ENCODE measurements around the gene ERBB4.
"Not testable (repeated sequence)": the region's sequence is repeated elsewhere in the genome, so short reads cannot be mapped to it uniquely, and the experiment has no call there.

ERBB4 gene

DNA sequence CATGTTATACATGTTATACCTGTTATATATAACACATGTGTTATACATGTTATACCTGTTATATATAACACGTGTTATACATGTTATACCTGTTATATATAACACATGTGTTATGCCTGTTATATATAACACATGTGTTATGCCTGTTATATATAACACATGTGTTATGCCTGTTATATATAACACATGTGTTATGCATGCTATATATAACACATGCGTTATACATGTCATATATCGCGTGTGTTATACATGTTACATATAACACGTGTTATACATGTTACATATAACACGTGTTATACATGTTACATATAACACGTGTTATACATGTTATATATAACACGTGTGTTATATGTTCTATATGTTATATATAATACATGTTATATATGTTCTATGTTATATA is 347.2 kb downstream of the ERBB4 start:
- not testable (repeated sequence) for H3K9ac ChIP-seq (ENCODE audit: low read depth, low read length); H3K27ac ChIP-seq (ENCODE audit: low read length); H3K4me1 ChIP-seq (ENCODE audit: insufficient read depth, low read length); H3K36me3 ChIP-seq (ENCODE audit: insufficient read depth, low read depth, low read length); H3K27me3 ChIP-seq (ENCODE audit: insufficient read depth, low read length); H3K4me3 ChIP-seq (ENCODE audit: low read length); H3K9me3 ChIP-seq (ENCODE audit: insufficient read depth, low read depth, low read length)

DNA sequence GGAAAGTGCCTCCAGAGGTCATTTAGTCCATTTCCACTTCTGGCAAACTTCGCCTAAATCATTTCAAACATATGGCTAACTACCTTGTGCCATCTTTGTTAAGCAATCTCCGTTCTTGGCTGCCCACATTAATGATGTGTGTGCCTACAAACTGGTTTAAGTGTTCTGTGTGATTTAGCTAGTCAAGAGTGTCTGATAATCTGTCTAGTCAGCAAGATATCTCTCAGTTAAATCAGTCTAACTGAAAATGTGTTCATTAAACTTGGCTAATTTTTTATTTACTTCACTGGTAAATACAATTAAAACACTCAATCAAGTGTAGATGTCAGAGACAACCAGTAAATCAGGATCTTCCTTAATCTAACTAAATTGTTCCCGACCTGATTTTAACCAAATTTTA is 352.4 kb downstream of the ERBB4 start:
- Histone ChIP-seq H3K4me3 (ENCODE audit: low read length) (no peak overlapping the region), H3K9me3 (ENCODE audit: insufficient read depth, low read depth, low read length) (no peaks in the 10 kb centered on the region; the same call in 1 of the 2 replicates), H3K36me3 (ENCODE audit: insufficient read depth, low read depth, low read length) (no peaks in the 10 kb centered on the region), H3K9ac (ENCODE audit: low read depth, low read length) (no peak overlapping the region), H3K4me1 (ENCODE audit: insufficient read depth, low read length) (no peaks in the 10 kb centered on the region), H3K27ac (ENCODE audit: low read length) (no peak overlapping the region), H3K27me3 (ENCODE audit: insufficient read depth, low read length) (no peaks in the 10 kb centered on the region)

DNA sequence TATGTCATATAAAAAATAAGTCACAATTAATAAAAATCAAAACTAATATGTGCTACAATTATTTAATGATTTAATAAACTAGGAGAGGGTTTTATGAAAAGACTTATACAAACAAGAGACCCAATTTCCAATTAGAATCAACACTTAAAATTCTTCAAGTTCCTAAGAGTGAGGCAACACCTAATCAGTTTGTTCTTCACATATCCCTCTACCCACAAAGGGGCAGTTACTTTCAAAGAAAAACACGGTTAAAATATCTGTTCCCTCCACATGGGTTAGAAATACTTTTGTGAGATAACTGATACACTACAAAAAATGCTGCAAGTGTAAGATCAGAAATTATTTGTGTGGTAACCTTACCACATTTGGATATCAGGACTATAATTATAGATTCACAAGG is 357.0 kb downstream of the ERBB4 start:
- Histone ChIP-seq H3K36me3 (ENCODE audit: insufficient read depth, low read depth, low read length) (no peaks in the 10 kb centered on the region), H3K4me1 (ENCODE audit: insufficient read depth, low read length) (no peaks in the 10 kb centered on the region)

DNA sequence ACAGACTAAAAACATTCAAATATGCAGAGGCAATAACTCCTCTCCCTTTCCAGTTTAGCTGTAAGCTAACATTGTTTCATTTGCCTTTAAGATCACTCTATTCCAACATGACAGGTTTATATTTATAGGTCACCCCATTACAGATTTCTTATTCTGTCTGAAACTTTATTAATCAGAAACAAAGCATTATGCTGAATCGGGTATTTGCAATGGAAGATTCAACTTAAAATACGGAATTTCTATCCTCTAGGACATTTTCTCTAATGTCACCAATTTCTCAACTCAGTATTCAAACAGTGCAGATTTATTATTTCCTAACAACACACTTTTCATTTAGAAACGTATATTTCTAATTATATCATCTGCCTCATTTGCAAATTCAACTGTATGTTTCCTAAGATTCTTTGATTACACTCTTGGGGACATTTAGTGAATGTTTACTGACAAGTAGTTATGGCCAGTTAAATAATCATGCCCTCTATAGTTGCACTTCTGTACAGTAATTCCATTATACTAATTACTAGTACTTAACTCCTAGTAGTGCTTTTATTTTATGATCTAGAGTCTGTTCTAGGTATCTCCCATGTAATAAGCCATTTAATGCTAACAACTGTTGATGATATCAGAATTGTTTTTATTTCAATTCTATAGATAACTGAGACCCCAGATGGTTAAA is 358.1 kb downstream of the ERBB4 start:
- no peaks in the 10 kb centered on the region for H3K27me3 ChIP-seq (ENCODE audit: insufficient read depth, low read length)
- no peaks in the 10 kb centered on the region for H3K4me1 ChIP-seq (ENCODE audit: insufficient read depth, low read length)
- no peak overlapping the region for H3K27ac ChIP-seq (ENCODE audit: low read length)
- no peak overlapping the region for H3K9ac ChIP-seq (ENCODE audit: low read depth, low read length)
- no peaks in the 10 kb centered on the region for H3K9me3 ChIP-seq (ENCODE audit: insufficient read depth, low read depth, low read length)
- no peaks in the 10 kb centered on the region for H3K36me3 ChIP-seq (ENCODE audit: insufficient read depth, low read depth, low read length)
- no peak overlapping the region for H3K4me3 ChIP-seq (ENCODE audit: low read length)

More for the DNA sequence above, 357.0 kb downstream of the ERBB4 start:
- Histone ChIP-seq H3K27ac (ENCODE audit: low read length) (no peak overlapping the region), H3K27me3 (ENCODE audit: insufficient read depth, low read length) (no peaks in the 10 kb centered on the region), H3K9me3 (ENCODE audit: insufficient read depth, low read depth, low read length) (no peaks in the 10 kb centered on the region), H3K9ac (ENCODE audit: low read depth, low read length) (no peak overlapping the region), H3K4me3 (ENCODE audit: low read length) (no peak overlapping the region)

DNA sequence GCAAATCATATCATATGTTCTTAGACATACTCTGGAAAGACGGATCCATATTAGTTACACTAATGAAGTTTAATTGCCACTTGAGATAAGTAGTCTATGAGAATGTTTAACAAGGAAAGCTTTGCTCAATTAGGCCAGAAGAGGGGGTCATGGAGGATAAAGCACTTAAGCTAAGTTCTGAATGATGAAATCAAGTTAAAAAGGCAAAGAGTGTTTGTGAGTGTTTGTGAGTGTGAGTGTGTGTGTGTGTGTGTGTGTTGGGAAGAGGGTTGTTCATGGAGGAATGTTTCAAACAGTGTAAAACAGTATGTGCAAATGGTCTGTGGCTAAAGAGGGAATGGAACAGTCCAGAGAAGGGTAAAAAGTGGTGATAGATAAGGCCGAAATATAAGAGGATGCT is 360.9 kb downstream of the ERBB4 start:
- Histone ChIP-seq H3K4me1 (ENCODE audit: insufficient read depth, low read length) (no peaks in the 10 kb centered on the region), H3K9ac (ENCODE audit: low read depth, low read length) (no peak overlapping the region), H3K36me3 (ENCODE audit: insufficient read depth, low read depth, low read length) (no peaks in the 10 kb centered on the region), H3K4me3 (ENCODE audit: low read length) (no peak overlapping the region), H3K27me3 (ENCODE audit: insufficient read depth, low read length) (no peaks in the 10 kb centered on the region), H3K9me3 (ENCODE audit: insufficient read depth, low read depth, low read length) (no peaks in the 10 kb centered on the region), H3K27ac (ENCODE audit: low read length) (no peak overlapping the region)

DNA sequence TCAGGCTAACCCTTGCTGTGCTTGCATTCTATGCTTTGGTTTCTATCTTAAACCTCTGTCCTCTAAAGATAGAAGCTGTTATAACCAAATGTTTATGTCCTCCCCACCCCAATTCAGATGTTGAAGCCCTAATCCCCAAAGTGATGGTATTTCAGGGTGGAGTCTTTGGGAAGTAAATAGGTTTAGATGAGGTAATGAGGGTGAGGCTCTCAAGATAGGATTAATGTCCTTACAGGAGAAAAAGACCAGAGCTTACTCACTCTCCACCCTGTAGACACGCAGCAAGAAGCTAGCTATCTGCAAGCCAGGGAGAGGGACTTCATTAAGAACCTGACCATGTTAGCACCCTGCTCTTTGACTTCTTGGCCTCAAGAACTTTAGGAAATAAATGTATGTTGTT is 362.5 kb downstream of the ERBB4 start:
- no peak overlapping the region for H3K4me3 ChIP-seq (ENCODE audit: low read length)
- H3K9me3 ChIP-seq (ENCODE audit: insufficient read depth, low read depth, low read length) = peaks cover 6% of the 10 kb centered on the region
- no peaks in the 10 kb centered on the region for H3K36me3 ChIP-seq (ENCODE audit: insufficient read depth, low read depth, low read length)
- H3K27me3 ChIP-seq (ENCODE audit: insufficient read depth, low read length) = no peaks in the 10 kb centered on the region
- H3K9ac ChIP-seq (ENCODE audit: low read depth, low read length) = no peak overlapping the region
- H3K27ac ChIP-seq (ENCODE audit: low read length) = no peak overlapping the region
- no peaks in the 10 kb centered on the region for H3K4me1 ChIP-seq (ENCODE audit: insufficient read depth, low read length)

DNA sequence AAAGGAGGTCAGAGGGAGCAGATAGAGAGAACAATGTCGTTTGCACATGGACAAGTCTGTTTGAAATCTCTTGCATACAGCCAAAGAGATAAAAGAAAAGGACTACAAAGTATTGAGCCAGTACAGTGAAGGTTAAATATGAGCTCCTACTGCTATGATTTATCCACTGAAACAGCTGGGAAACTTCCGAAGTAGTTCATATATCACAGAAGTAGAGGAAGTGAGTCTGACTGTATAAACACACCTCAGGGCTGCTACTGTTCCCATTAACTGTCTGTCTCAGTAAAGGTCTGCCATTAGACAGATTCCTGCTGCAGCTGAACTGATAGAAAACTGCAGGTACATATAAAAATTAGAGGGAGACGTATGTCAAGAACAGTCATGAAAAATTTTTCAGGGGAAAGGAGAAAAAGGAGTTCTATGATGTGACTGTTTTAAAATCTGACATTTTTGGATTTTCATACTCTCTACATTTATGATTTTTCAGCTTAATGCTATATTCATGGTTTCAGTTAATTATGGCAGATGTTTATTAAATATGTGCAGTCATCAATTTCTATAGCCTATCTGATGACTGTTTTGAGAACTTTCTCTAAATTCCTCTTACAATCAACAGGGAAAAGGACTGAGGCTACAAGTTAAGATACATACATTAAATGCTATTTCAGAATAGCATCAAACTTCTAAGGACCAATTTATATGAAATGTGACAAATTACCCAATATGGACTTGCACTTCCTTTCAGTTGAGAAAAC is 364.7 kb downstream of the ERBB4 start:
- Histone ChIP-seq H3K9me3 (ENCODE audit: insufficient read depth, low read depth, low read length) (peaks cover 17% of the 10 kb centered on the region), H3K4me1 (ENCODE audit: insufficient read depth, low read length) (no peaks in the 10 kb centered on the region), H3K27me3 (ENCODE audit: insufficient read depth, low read length) (no peaks in the 10 kb centered on the region), H3K4me3 (ENCODE audit: low read length) (no peak overlapping the region), H3K9ac (ENCODE audit: low read depth, low read length) (no peak overlapping the region), H3K27ac (ENCODE audit: low read length) (no peak overlapping the region), H3K36me3 (ENCODE audit: insufficient read depth, low read depth, low read length) (no peaks in the 10 kb centered on the region)

DNA sequence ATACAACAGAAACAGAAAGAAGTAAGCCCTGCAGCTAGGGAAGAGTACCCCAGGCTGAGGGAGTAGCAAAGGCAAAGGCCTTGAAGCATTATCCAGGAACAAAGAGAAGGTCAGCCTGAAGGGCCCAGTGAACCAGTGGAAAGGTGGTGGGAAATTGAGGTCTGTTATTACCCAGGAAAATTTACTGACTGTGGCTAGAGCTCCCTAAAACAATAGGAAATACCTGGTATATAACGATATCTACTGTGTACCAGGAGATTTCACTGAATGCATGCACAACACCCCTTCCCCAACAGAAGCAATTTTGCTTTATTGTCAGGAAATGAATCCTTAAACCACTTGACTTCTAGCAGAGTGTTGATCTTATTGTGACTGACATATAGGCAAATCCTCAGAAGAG is 365.3 kb downstream of the ERBB4 start:
- H3K9me3 ChIP-seq (ENCODE audit: insufficient read depth, low read depth, low read length) = peaks cover 17% of the 10 kb centered on the region
- no peak overlapping the region for H3K4me3 ChIP-seq (ENCODE audit: low read length)
- no peaks in the 10 kb centered on the region for H3K4me1 ChIP-seq (ENCODE audit: insufficient read depth, low read length)
- no peak overlapping the region for H3K9ac ChIP-seq (ENCODE audit: low read depth, low read length)
- no peaks in the 10 kb centered on the region for H3K27me3 ChIP-seq (ENCODE audit: insufficient read depth, low read length)
- no peaks in the 10 kb centered on the region for H3K36me3 ChIP-seq (ENCODE audit: insufficient read depth, low read depth, low read length)
- H3K27ac ChIP-seq (ENCODE audit: low read length) = no peak overlapping the region

DNA sequence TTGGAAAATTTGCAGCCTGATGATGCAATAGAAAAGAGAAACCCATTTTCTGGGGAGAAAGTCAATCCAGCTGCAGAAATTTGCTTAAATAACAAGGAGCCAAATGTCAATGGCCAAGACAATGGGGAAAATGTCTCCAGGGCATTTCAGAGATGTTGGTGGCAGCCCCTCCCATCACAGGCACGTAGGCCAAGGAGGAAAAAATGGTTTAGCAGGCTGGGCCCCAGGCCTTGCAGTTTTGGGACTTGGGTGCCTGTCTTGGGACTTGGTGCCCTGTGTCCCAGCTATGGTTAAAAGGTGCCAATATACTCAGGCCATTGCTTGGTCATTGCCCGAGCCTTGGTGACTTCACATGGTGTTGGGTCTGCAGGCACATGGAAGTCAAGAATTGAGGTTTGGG is 368.2 kb downstream of the ERBB4 start:
- H3K9ac ChIP-seq (ENCODE audit: low read depth, low read length) = no peak overlapping the region
- no peaks in the 10 kb centered on the region for H3K36me3 ChIP-seq (ENCODE audit: insufficient read depth, low read depth, low read length)
- no peak overlapping the region for H3K27ac ChIP-seq (ENCODE audit: low read length)
- H3K4me3 ChIP-seq (ENCODE audit: low read length) = no peak overlapping the region
- H3K27me3 ChIP-seq (ENCODE audit: insufficient read depth, low read length) = no peaks in the 10 kb centered on the region
- peaks cover 17% of the 10 kb centered on the region for H3K9me3 ChIP-seq (ENCODE audit: insufficient read depth, low read depth, low read length)
- no peaks in the 10 kb centered on the region for H3K4me1 ChIP-seq (ENCODE audit: insufficient read depth, low read length)

DNA sequence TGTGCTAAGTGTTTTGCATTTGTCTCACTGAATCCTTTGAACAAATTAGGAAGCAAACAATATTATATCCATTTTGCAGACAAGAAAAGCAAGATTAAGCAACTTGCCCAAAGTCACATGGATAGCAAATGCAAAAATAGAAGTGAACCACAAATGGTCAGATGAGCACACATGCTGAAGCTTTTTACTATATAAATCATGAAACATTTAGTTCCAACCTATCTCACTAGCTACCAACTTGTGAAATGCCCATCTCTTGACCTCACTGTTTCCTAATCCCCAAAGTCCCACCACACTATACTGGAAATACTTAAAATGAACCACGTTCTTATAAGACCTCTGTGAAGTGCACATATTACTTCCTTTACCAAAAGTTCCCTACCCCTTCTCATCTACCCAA is 380.5 kb downstream of the ERBB4 start:
- H3K9ac ChIP-seq (ENCODE audit: low read depth, low read length) = no peak overlapping the region
- no peak overlapping the region for H3K27ac ChIP-seq (ENCODE audit: low read length)
- H3K27me3 ChIP-seq (ENCODE audit: insufficient read depth, low read length) = no peaks in the 10 kb centered on the region
- no peaks in the 10 kb centered on the region for H3K9me3 ChIP-seq (ENCODE audit: insufficient read depth, low read depth, low read length)
- no peaks in the 10 kb centered on the region; the same call in 1 of the 2 replicates for H3K4me1 ChIP-seq (ENCODE audit: insufficient read depth, low read length)
- H3K4me3 ChIP-seq (ENCODE audit: low read length) = no peak overlapping the region
- no peaks in the 10 kb centered on the region for H3K36me3 ChIP-seq (ENCODE audit: insufficient read depth, low read depth, low read length)

DNA sequence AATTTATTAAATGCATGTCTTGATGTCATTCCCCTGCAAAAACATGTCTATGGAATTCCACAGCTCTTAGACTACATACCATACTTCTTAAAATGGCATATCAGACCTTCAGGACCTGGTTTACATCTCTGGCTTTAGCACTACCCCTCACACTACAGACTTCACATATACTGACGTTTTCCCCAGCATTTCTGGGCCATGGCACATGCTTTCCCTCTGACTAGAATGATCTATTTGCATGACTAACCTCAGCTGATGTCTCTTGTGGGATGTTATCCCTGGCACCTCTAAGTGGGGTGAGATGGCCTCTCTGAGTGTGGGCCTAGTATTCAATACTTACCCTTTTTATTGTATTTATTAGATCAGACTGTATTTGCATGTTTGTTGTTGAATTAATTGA is 381.6 kb downstream of the ERBB4 start:
- Histone ChIP-seq H3K9me3 (ENCODE audit: insufficient read depth, low read depth, low read length) (no peaks in the 10 kb centered on the region), H3K27me3 (ENCODE audit: insufficient read depth, low read length) (no peaks in the 10 kb centered on the region), H3K9ac (ENCODE audit: low read depth, low read length) (no peak overlapping the region), H3K36me3 (ENCODE audit: insufficient read depth, low read depth, low read length) (no peaks in the 10 kb centered on the region), H3K27ac (ENCODE audit: low read length) (no peak overlapping the region), H3K4me1 (ENCODE audit: insufficient read depth, low read length) (no peaks in the 10 kb centered on the region; the same call in 1 of the 2 replicates), H3K4me3 (ENCODE audit: low read length) (no peak overlapping the region)

DNA sequence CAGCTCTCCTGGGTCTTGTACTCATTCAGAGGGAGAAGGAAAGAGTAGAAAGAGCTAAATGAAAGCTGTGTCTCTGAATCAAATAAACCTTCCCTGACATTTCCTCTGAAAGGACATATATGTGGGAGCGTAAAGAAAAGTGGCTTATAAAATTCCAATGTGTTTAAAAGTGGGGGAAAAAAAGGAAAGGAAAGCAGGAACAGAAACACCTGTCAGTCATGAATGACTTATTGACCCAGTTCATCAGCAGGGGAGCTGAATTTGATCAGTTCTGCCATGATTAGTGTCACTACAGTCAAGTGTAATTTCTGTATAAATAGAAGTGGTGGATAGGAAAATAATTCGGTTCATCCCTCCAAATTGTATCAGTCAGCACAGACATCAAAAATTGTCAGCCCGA is 382.5 kb downstream of the ERBB4 start:
- Histone ChIP-seq H3K4me1 (ENCODE audit: insufficient read depth, low read length) (no peaks in the 10 kb centered on the region; the same call in 1 of the 2 replicates), H3K36me3 (ENCODE audit: insufficient read depth, low read depth, low read length) (no peaks in the 10 kb centered on the region), H3K9ac (ENCODE audit: low read depth, low read length) (no peak overlapping the region), H3K9me3 (ENCODE audit: insufficient read depth, low read depth, low read length) (no peaks in the 10 kb centered on the region), H3K27me3 (ENCODE audit: insufficient read depth, low read length) (no peaks in the 10 kb centered on the region), H3K4me3 (ENCODE audit: low read length) (no peak overlapping the region), H3K27ac (ENCODE audit: low read length) (no peak overlapping the region)
